Endodermal cell (in vitro differentiated cells): Measurements from ENCODE around the gene AP1B1. TPM values are rescaled to one million over a fixed set of nuclear protein-coding genes. Genes with fewer than 3 reads are reported as not detected.

Experiments
- DNase-seq: peaks from one replicate; pipeline ENCODE4 v3.0.0-alpha.2; 2017
- H3K27ac ChIP-seq: 2 replicates; pipeline ENCODE4 v1.5.1; 2013; ENCODE audit warnings: mild to moderate bottlenecking, low read depth, low read length, moderate library complexity
- H3K27me3 ChIP-seq: 2 replicates; pipeline ENCODE4 v1.6.1; 2013; ENCODE audit warnings: mild to moderate bottlenecking, low read length, moderate library complexity; ENCODE audit not compliant: insufficient read depth, control insufficient read depth, poor library complexity, severe bottlenecking
- H3K36me3 ChIP-seq: 2 replicates; pipeline ENCODE4 v1.7.0; 2013; ENCODE audit warnings: mild to moderate bottlenecking, low read length, moderate library complexity; ENCODE audit not compliant: control insufficient read depth, insufficient read depth
- H3K4me1 ChIP-seq: one replicate; pipeline ENCODE4 v1.7.0; 2013; ENCODE audit warnings: low read length; ENCODE audit not compliant: control insufficient read depth, insufficient read depth
- H3K4me3 ChIP-seq: 2 replicates; pipeline ENCODE4 v1.5.1; 2013; ENCODE audit warnings: mild to moderate bottlenecking, low read length, moderate library complexity
- H3K9ac ChIP-seq: 2 replicates; pipeline ENCODE4 v1.6.1; 2013; ENCODE audit warnings: mild to moderate bottlenecking, low read length, moderate library complexity; ENCODE audit not compliant: poor library complexity, severe bottlenecking; ENCODE audit errors: extremely low read depth
- H3K9me3 ChIP-seq: 2 replicates; pipeline ENCODE4 v1.6.1; 2013; ENCODE audit warnings: mild to moderate bottlenecking, low read length, moderate library complexity; ENCODE audit not compliant: control insufficient read depth
- H3K27ac Mint-ChIP-seq: 2 replicates; pipeline ENCODE4 v1.8.0; 2020; ENCODE audit warnings: mixed read lengths
- H3K27me3 Mint-ChIP-seq: 2 replicates; pipeline ENCODE4 v1.8.0; 2021; ENCODE audit warnings: mild to moderate bottlenecking, mixed read lengths; ENCODE audit not compliant: insufficient read depth
- H3K36me3 Mint-ChIP-seq: 2 replicates; pipeline ENCODE4 v1.8.0; 2020; ENCODE audit warnings: low read depth, mixed read lengths
- H3K4me1 Mint-ChIP-seq: 2 replicates; pipeline ENCODE4 v1.8.0; 2020; ENCODE audit warnings: mixed read lengths
- H3K4me3 Mint-ChIP-seq: 2 replicates; pipeline ENCODE4 v1.8.0; 2020; ENCODE audit warnings: mild to moderate bottlenecking, moderate library complexity, mixed read lengths
- H3K9me3 Mint-ChIP-seq: 2 replicates; pipeline ENCODE4 v1.8.0; 2020; ENCODE audit warnings: mild to moderate bottlenecking, mixed read lengths
- CTCF ChIP-seq: fragments of 200-600 bp; sonication (generic); conservative IDR thresholded peaks from 2 replicates; pipeline ENCODE4 v1.5.0; 2021; ENCODE audit warnings: antibody characterized with exemption, mild to moderate bottlenecking
- WGBS, 2 experiments: methylation state at CpG; one replicate each; pipeline versions ENCODE4 v1.1.5 to v1.1.7; 2013; ENCODE audit warnings: missing lambda C conversion rate in 2 of 2, mixed read lengths in 1 of 2; ENCODE audit not compliant: insufficient coverage in 1 of 2, insufficient read length in 1 of 2; 5-methylcytosine and 5-hydroxymethylcytosine counted together
- total RNA-seq, 2 donors: library from RNA; stranded (reverse); fragmentation: NEBNext Ultra II Directional in 1 of 2; extraction: Animal tissue kit (Norgen Biotek cat#: 25700) in 1 of 2; gene quantifications; 2 replicates in 1 of 2; 3 replicates in 1 of 2; pipeline ENCODE4 v1.2.1, GENCODE V29; 2021

AP1B1 gene
- total RNA-seq, 2 donors from 2014 or later = 64.9 to 76.6 TPM

DNA sequence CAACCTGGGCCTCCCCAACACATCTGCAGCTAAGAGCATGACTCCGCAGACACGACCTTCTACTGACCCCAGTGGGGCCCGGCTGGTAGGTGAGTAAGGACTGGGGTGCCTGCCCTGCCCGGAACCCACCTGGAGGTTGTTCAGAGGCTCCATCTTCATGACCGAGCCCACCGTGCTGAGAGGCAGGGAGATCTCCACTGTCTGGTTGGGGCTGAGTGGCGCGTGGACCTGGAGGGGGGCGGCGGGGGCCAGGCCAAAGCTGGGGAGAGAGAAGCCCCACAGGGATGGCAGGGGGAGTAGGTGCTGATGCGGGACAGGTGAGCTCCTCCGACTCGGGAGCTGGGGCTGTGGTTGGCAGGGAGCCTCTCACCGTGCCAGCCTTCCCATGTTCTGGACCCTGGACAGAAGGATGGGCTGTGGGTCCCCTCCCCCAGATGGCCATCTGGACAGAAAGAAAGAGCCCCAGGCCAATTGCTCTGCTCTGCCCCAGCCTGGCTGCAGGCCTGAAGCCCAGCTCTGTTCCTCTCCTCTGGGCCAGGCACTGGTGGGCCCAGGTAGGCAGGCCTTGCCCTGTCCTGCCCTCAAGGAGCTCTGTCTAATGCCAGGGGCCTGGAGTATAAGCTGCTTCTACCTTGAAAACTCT is 56.6 kb downstream of the AP1B1 start:
- Histone ChIP-seq H3K4me1 (no peaks in the 10 kb centered on the region), H3K27me3 (no peaks in the 10 kb centered on the region), H3K4me3 (no peak overlapping the region), H3K36me3 (peaks cover 59% of the 10 kb centered on the region), H3K9ac (no peak overlapping the region), H3K27ac (no peak overlapping the region), H3K9me3 (no peaks in the 10 kb centered on the region)
- no peak for DNase-seq
- H3K4me3 Mint-ChIP-seq = no peak overlapping the region
- no peak overlapping the region for H3K27ac Mint-ChIP-seq
- H3K27me3 Mint-ChIP-seq = no peaks in the 10 kb centered on the region
- peaks cover 39% of the 10 kb centered on the region for H3K36me3 Mint-ChIP-seq
- no peaks in the 10 kb centered on the region for H3K9me3 Mint-ChIP-seq
- 88% methylated on average over 13 of the region's 14 CpGs; no CpG with 5 or more reads in 1 of the 2 experiments for WGBS, 2 experiments
- H3K4me1 Mint-ChIP-seq = peaks cover 11% of the 10 kb centered on the region
- TF ChIP-seq CTCF = no peak

DNA sequence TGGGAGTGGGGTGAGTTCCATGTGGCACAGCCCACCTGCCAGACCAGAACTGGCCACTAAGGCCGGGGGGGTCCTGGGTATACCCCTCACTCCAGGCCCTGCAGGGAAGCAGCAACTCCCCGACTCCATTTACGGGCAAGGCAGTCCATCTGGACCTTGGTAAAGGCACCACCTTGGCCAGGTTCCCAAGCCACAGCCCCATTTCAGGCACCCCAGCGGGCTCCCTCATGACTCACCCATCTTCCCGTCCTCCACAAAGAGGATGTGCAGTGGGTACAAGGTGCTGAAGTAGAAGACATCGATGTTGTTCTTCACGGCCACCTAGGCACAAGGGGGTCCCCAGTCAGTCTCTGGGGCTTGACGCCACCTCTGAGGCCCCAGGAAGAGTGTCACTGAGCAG is 57.2 kb downstream of the AP1B1 start:
- Histone ChIP-seq H3K27me3 (no peaks in the 10 kb centered on the region), H3K36me3 (peaks cover 59% of the 10 kb centered on the region), H3K4me1 (no peaks in the 10 kb centered on the region), H3K9ac (no peak overlapping the region), H3K27ac (no peak overlapping the region), H3K4me3 (no peak overlapping the region), H3K9me3 (no peaks in the 10 kb centered on the region)
- H3K36me3 Mint-ChIP-seq = peaks cover 39% of the 10 kb centered on the region
- no peak for TF ChIP-seq CTCF
- no peak overlapping the region for H3K4me3 Mint-ChIP-seq
- H3K27me3 Mint-ChIP-seq = no peaks in the 10 kb centered on the region
- DNase-seq = no peak
- no peak overlapping the region for H3K27ac Mint-ChIP-seq
- H3K4me1 Mint-ChIP-seq = peaks cover 11% of the 10 kb centered on the region
- 93 to 98% methylated on average over 5 to 8 of the region's 8 CpGs for WGBS, 2 experiments
- no peaks in the 10 kb centered on the region for H3K9me3 Mint-ChIP-seq

DNA sequence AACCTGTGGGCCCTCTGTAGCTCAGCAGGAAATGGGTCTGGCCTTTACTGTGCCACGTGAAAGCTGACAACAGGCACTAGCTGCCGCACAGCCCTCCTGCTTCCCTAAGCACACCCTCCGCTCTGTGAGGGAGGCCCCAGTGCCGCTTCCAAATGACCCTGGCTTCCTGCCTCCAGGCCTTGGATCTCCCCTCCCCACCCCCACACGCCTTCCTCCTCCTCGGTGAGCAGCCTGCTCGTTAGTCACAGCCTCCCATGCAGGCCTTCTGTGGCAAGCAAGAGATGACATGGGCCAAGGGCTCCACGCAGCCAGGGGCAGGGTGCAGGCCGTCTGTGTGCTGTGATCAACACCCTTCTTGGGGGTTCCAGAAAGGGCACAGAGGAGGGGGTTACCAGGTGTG is 57.6 kb downstream of the AP1B1 start:
- Histone ChIP-seq H3K9ac (no peak overlapping the region), H3K4me3 (no peak overlapping the region), H3K27ac (no peak overlapping the region), H3K36me3 (peaks cover 56% of the 10 kb centered on the region), H3K4me1 (no peaks in the 10 kb centered on the region), H3K27me3 (no peaks in the 10 kb centered on the region), H3K9me3 (no peaks in the 10 kb centered on the region)
- Mint-ChIP-seq H3K27me3 (no peaks in the 10 kb centered on the region), H3K4me1 (peaks cover 9% of the 10 kb centered on the region), H3K27ac (peak overlapping the region; percentile 44), H3K36me3 (peaks cover 34% of the 10 kb centered on the region), H3K4me3 (no peak overlapping the region), H3K9me3 (no peaks in the 10 kb centered on the region)
- no peak for TF ChIP-seq CTCF
- DNase-seq = no peak
- 86 to 87% methylated on average over 5 to 9 of the region's 9 CpGs for WGBS, 2 experiments
